ENCODE results near the gene FAM219A.

FAM219A gene

DNA sequence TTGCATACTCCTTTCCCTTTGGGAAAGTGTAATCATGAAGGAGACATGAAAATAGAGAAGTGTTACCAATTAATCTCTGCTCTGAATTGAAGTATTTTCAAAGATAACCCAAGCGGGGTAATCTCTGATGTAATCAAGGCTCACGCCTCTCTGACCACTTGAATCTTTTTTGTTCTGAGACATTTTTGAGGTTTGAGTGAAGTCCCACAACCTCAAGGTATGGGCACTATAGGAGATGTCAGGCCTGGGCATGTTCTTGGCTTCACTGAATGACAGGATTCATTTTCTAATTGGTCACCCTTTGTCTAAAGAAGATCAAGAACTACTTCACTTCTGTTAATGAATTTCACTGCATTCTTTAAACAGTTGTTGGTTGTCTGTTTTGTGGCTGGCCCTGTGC is 40.7 kb upstream of the FAM219A start:
- H3K9me3 ChIP-seq (ENCODE audit: severe bottlenecking): peaks cover 10% of the 10 kb centered on the region
- no peaks in the 10 kb centered on the region for H3K36me3 ChIP-seq
- peaks cover 7% of the 10 kb centered on the region for H3K27me3 ChIP-seq (ENCODE audit: insufficient read depth, low read depth, severe bottlenecking)
- H3K4me3 ChIP-seq (ENCODE audit: low read depth, low read length): no peak overlapping the region
- H3K27ac ChIP-seq: peak overlapping the region; percentile 12; the same call in 1 of the 2 replicates
- no peak for DNase-seq
- TF ChIP-seq, protein P1, sequence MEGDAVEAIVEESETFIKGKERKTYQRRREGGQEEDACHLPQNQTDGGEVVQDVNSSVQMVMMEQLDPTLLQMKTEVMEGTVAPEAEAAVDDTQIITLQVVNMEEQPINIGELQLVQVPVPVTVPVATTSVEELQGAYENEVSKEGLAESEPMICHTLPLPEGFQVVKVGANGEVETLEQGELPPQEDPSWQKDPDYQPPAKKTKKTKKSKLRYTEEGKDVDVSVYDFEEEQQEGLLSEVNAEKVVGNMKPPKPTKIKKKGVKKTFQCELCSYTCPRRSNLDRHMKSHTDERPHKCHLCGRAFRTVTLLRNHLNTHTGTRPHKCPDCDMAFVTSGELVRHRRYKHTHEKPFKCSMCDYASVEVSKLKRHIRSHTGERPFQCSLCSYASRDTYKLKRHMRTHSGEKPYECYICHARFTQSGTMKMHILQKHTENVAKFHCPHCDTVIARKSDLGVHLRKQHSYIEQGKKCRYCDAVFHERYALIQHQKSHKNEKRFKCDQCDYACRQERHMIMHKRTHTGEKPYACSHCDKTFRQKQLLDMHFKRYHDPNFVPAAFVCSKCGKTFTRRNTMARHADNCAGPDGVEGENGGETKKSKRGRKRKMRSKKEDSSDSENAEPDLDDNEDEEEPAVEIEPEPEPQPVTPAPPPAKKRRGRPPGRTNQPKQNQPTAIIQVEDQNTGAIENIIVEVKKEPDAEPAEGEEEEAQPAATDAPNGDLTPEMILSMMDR (IDR thresholded peaks at IDR 0.05; ENCODE audit: low read depth, low read length): no peak

- Histone ChIP-seq H3K36me3 (no peaks in the 10 kb centered on the region), H3K27ac (no peak overlapping the region), H3K4me3 (ENCODE audit: low read depth, low read length) (no peak overlapping the region), H3K9me3 (ENCODE audit: severe bottlenecking) (peaks cover 5% of the 10 kb centered on the region), H3K27me3 (ENCODE audit: insufficient read depth, low read depth, severe bottlenecking) (peaks cover 5% of the 10 kb centered on the region)
- TF ChIP-seq, protein P1 (IDR thresholded peaks at IDR 0.05; ENCODE audit: low read depth, low read length): no peak
- DNase-seq: no peak
Observed at GRCh38 chr9:34498553-34498952, 40.2 kb upstream of the FAM219A start.

DNA sequence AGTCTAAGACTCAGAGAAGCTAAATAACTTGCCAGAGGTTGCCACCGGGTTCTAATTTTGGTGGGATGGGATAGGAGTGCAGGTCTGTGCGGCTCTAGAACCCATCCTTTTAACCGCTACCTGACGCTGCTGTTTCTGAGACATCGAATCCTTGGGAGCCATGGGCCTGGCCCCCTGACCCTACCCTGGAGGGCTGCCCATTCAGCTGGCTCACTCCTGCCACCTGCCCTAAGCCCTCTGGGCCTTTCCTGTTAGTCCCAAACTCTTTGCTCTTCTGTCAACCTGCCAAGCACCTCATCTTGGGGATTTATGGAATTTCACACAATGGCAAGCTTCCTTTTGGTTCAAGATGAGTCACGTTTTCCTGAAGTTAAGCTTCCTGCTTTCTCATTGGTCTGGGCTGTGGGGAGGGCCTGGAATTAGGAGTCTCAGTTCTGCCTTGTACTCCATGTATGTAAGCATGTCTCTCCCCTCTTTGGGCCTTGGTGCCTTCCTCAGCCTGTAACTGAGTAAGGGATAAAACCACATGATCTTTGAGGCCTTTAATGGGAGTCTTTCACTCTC is 37.9 kb upstream of the FAM219A start:
- H3K27ac ChIP-seq: no peak overlapping the region
- DNase-seq: no peak
- no peaks in the 10 kb centered on the region for H3K9me3 ChIP-seq (ENCODE audit: severe bottlenecking)
- H3K4me3 ChIP-seq (ENCODE audit: low read depth, low read length): no peak overlapping the region
- TF ChIP-seq, protein P1 (IDR thresholded peaks at IDR 0.05; ENCODE audit: low read depth, low read length): no peak
- H3K36me3 ChIP-seq: no peaks in the 10 kb centered on the region
- no peaks in the 10 kb centered on the region for H3K27me3 ChIP-seq (ENCODE audit: insufficient read depth, low read depth, severe bottlenecking)

DNA sequence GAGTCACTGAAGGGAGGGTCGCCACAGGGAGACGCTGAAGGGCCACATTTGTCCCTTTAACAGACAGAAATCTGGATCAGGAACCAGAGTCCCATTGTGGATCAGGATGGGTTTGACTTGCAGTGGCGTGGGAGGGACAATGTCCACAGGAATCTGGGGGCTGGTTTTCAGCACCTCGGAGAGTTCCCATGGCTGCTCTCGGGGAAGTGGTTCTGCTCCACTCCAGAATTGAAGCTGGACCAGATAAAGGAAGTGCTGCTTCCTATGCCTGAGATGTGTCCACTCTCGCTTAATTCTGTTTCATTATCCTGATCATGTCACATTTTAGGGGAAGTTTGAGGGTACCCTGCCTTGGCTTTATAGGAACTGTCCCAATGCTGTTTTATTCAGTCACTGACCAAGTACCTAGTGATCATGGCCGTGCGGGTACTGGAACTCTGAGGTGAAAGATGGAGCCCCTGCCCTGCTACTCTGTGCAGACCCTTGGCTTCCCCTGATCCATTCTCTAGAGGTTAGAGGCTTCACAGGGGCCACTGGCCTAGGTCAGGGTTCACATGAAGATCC is 35.7 kb upstream of the FAM219A start:
- Histone ChIP-seq H3K9me3 (ENCODE audit: severe bottlenecking) (no peaks in the 10 kb centered on the region), H3K36me3 (no peaks in the 10 kb centered on the region), H3K4me3 (ENCODE audit: low read depth, low read length) (no peak overlapping the region), H3K27ac (no peak overlapping the region), H3K27me3 (ENCODE audit: insufficient read depth, low read depth, severe bottlenecking) (no peaks in the 10 kb centered on the region)
- TF ChIP-seq, protein P1 (IDR thresholded peaks at IDR 0.05; ENCODE audit: low read depth, low read length): no peak
- no peak for DNase-seq

- TF ChIP-seq, protein P1 (IDR thresholded peaks at IDR 0.05; ENCODE audit: low read depth, low read length): peak; percentile 50
Observed at GRCh38 chr9:34492051-34492450, 33.7 kb upstream of the FAM219A start.

DNA sequence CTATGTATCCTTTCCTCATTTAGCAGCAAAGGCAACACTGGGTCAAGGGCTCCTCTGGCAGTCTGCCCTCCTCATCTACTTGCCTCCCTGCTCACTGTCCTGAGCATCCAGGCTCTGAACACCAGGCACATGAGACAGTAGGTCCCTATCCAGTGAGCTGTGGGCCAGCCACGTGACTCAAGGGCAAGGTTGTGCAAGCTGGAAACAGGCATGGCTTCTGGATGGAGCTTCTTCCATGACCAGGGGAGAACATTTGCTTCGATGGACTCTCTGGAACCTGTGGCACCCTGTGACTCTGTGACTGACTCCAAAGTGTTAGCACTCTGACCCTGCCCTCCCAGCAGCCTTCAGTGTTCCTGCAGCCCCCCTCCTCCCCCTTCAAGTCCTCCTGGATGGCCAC is 33.2 kb upstream of the FAM219A start:
- Histone ChIP-seq H3K9me3 (ENCODE audit: severe bottlenecking) (no peaks in the 10 kb centered on the region), H3K4me3 (ENCODE audit: low read depth, low read length) (no peak overlapping the region), H3K27me3 (ENCODE audit: insufficient read depth, low read depth, severe bottlenecking) (no peaks in the 10 kb centered on the region), H3K36me3 (no peaks in the 10 kb centered on the region), H3K27ac (no peak overlapping the region)
- TF ChIP-seq, protein P1 (IDR thresholded peaks at IDR 0.05; ENCODE audit: low read depth, low read length): no peak
- DNase-seq: no peak

More at GRCh38 chr9:34492051-34492450, 33.7 kb upstream of the FAM219A start:
- H3K36me3 ChIP-seq: no peaks in the 10 kb centered on the region
- H3K9me3 ChIP-seq (ENCODE audit: severe bottlenecking): no peaks in the 10 kb centered on the region
- no peaks in the 10 kb centered on the region for H3K27me3 ChIP-seq (ENCODE audit: insufficient read depth, low read depth, severe bottlenecking)
- no peak for DNase-seq
- no peak overlapping the region for H3K4me3 ChIP-seq (ENCODE audit: low read depth, low read length)
- H3K27ac ChIP-seq: no peak overlapping the region
